ENCODE results near the gene CCSER1.
"Not testable (repeated sequence)": the region's sequence is repeated elsewhere in the genome, so short reads cannot be mapped to it uniquely, and the experiment has no call there.

Gene CCSER1

GRCh38 chr4:91128519-91128918, 1001.3 kb downstream of the CCSER1 start:
- TF ChIP-seq, protein P1, sequence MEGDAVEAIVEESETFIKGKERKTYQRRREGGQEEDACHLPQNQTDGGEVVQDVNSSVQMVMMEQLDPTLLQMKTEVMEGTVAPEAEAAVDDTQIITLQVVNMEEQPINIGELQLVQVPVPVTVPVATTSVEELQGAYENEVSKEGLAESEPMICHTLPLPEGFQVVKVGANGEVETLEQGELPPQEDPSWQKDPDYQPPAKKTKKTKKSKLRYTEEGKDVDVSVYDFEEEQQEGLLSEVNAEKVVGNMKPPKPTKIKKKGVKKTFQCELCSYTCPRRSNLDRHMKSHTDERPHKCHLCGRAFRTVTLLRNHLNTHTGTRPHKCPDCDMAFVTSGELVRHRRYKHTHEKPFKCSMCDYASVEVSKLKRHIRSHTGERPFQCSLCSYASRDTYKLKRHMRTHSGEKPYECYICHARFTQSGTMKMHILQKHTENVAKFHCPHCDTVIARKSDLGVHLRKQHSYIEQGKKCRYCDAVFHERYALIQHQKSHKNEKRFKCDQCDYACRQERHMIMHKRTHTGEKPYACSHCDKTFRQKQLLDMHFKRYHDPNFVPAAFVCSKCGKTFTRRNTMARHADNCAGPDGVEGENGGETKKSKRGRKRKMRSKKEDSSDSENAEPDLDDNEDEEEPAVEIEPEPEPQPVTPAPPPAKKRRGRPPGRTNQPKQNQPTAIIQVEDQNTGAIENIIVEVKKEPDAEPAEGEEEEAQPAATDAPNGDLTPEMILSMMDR (IDR thresholded peaks at IDR 0.05; ENCODE audit: low read depth, low read length, missing control alignments), result no peak
- no peak for DNase-seq
- H3K27me3 ChIP-seq (replicated peaks), result no peaks in the 10 kb centered on the region
- H3K27ac ChIP-seq, result no peak overlapping the region
- H3K36me3 ChIP-seq (replicated peaks), result no peaks in the 10 kb centered on the region
- no peak overlapping the region for H3K4me3 ChIP-seq (ENCODE audit: low read depth, low read length)
- in situ Hi-C loops (cut with HindIII; ENCODE audit: low pct_ligation_motif_present, low sequenced_read_pairs), result no loop called here

- Histone ChIP-seq H3K27ac (no peak overlapping the region), H3K4me3 (ENCODE audit: low read depth, low read length) (no peak overlapping the region), H3K27me3 (replicated peaks) (no peaks in the 10 kb centered on the region), H3K36me3 (replicated peaks) (no peaks in the 10 kb centered on the region)
- DNase-seq, result no peak
- TF ChIP-seq, protein P1 (IDR thresholded peaks at IDR 0.05; ENCODE audit: low read depth, low read length, missing control alignments), result no peak
- in situ Hi-C loops (cut with HindIII; ENCODE audit: low pct_ligation_motif_present, low sequenced_read_pairs), result no loop called here
These were observed 1019.9 kb downstream of the CCSER1 start for GRCh38 chr4:91147067-91147466.

DNA sequence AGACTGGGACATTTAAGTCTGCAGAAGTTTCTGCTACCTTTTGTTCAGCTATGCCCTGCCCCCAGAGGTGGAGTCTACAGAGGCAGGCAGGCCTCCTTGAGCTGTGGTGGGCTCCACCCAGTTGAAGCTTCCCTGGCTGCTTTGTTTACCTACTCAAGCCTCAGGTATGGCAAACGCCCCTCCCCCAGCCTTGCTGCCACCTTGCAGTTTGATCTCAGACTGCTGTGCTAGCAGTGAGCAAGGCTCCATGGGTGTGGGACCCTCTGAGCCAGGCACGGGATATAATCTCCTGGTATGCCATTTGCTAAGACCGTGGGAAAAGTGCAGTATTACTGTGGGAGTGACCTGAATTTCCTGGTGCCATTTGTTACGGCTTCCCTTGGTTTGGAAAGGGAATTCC, 1026.8 kb downstream of the CCSER1 start:
- H3K4me3 ChIP-seq (ENCODE audit: low read depth, low read length); DNase-seq; H3K27me3 ChIP-seq (replicated peaks); H3K36me3 ChIP-seq (replicated peaks); in situ Hi-C loops (cut with HindIII; ENCODE audit: low pct_ligation_motif_present, low sequenced_read_pairs); H3K27ac ChIP-seq: not testable (repeated sequence)

- H3K36me3 ChIP-seq (replicated peaks); H3K27me3 ChIP-seq (replicated peaks); H3K27ac ChIP-seq; DNase-seq; H3K4me3 ChIP-seq (ENCODE audit: low read depth, low read length); in situ Hi-C loops (cut with HindIII; ENCODE audit: low pct_ligation_motif_present, low sequenced_read_pairs): not testable (repeated sequence)
These were observed 1040.9 kb downstream of the CCSER1 start for GRCh38 chr4:91167864-91168653.

- DNase-seq, result no peak
- Histone ChIP-seq H3K27me3 (replicated peaks) (no peaks in the 10 kb centered on the region), H3K4me3 (ENCODE audit: low read depth, low read length) (no peak overlapping the region), H3K36me3 (replicated peaks) (no peaks in the 10 kb centered on the region), H3K27ac (no peak overlapping the region)
- TF ChIP-seq, protein P1 (IDR thresholded peaks at IDR 0.05; ENCODE audit: low read depth, low read length, missing control alignments), result no peak
- in situ Hi-C loops (cut with HindIII; ENCODE audit: low pct_ligation_motif_present, low sequenced_read_pairs), result no loop called here
These were observed 1043.6 kb downstream of the CCSER1 start for GRCh38 chr4:91170768-91171167.

GRCh38 chr4:91171217-91171616, 1044.0 kb downstream of the CCSER1 start:
- no peaks in the 10 kb centered on the region for H3K27me3 ChIP-seq (replicated peaks)
- TF ChIP-seq, protein P1 (IDR thresholded peaks at IDR 0.05; ENCODE audit: low read depth, low read length, missing control alignments), result no peak
- DNase-seq, result no peak
- no peak overlapping the region for H3K4me3 ChIP-seq (ENCODE audit: low read depth, low read length)
- in situ Hi-C loops (cut with HindIII; ENCODE audit: low pct_ligation_motif_present, low sequenced_read_pairs), result no loop called here
- H3K27ac ChIP-seq, result no peak overlapping the region
- H3K36me3 ChIP-seq (replicated peaks), result no peaks in the 10 kb centered on the region

GRCh38 chr4:91185061-91185460, 1057.9 kb downstream of the CCSER1 start:
- in situ Hi-C loops (cut with HindIII; ENCODE audit: low pct_ligation_motif_present, low sequenced_read_pairs); H3K36me3 ChIP-seq (replicated peaks); H3K27ac ChIP-seq; DNase-seq; H3K27me3 ChIP-seq (replicated peaks); H3K4me3 ChIP-seq (ENCODE audit: low read depth, low read length): not testable (repeated sequence)

All from brain microvascular endothelial cell (primary cell).